Measurements from ENCODE around the gene CYP3A4.
"Not testable (repeated sequence)": the region's sequence is repeated elsewhere in the genome, so short reads cannot be mapped to it uniquely, and the experiment has no call there.

The CYP3A4 gene

DNA sequence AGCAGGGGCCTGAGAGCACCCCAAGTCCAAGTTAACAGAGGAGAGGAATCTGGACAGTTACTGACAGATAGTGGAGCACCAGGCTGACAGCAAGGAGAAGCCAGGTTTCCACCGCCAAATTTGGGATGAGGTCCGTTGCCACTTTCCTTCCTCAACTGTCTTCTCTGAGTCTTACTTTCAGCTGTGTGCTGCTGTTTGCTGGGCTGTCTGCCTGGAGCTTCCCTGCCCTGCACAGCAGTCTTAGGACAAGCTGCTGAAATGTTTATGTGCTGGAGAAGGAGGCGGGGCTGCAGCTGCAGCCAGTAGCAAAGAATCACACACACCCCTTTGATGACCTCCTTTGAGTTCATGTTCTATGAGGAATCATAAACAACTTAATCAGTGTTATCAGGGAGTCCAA is 31.6 kb downstream of the CYP3A4 start:
- no peak for DNase-seq (ENCODE audit: low read depth in 2 of 2)

DNA sequence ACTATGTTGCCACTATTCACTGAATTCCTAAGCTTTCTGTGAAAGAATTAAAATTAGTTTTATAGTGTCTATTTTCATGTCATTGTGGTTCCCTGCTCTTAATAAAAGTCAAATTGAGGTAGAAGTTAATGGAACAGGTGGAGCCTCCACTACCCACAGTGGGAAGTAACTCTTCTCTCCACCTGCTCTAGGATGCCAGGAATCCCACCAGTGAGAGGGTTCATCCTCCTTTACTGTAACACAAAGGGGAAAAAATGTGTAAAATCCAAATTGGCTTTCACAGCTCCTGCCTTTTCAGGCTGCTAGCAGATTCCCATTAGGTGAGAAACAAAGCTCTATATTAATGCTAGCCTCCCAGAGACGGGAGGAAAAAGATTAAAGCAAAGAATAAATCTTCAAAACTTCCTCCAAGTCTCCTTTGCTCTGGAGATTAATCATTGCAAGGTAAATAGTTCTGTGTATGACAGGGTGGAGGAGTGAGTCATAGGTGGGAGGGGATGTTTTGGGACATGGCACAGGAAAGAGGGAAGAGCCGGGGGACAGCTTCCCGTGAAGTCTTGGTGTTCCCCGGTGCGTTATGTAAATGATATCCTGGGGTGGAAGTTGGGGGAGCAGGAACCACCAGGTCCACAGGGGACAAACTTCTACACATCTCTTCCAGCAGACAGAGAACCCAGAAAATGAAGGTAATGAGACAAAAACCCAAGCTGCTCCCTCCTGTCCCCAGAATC is 32.5 kb downstream of the CYP3A4 start:
- not testable (repeated sequence) for DNase-seq (ENCODE audit: low read depth in 2 of 2)

DNA sequence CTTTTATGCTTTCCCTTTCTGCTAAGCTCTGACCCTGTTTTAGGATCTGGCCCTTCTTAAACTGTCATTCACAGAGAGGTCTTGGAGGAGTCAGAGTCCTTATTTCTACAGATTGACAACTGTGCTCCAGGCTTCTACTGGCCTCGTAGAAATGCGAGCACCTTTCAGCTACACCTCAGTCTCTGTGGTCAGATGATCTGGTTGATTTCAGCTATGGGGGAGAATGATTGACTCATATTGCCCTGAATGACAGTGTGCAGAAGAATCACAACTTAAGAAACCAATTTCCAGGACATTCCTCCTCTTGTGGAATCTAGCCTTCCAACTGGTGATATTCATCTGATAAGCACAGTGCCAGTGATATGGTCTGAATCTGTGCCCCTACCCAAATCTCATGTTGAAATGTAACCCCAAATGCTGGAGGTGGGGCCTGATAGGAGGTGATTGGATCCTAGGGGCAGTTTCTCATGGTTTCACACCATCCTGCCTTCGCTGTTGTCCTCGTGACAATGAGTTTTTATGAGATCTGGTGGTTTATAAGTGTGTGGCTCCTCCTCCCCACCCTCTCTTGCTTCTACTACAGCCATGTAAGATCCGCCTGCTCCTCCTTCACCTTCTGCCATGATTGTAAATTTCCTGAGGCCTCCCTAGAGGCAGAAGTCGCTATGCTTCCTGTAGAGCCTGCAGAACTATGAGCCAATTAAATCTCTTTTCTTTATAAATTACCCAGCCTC is 35.0 kb downstream of the CYP3A4 start:
- no peak for DNase-seq (ENCODE audit: low read depth in 2 of 2)

DNA sequence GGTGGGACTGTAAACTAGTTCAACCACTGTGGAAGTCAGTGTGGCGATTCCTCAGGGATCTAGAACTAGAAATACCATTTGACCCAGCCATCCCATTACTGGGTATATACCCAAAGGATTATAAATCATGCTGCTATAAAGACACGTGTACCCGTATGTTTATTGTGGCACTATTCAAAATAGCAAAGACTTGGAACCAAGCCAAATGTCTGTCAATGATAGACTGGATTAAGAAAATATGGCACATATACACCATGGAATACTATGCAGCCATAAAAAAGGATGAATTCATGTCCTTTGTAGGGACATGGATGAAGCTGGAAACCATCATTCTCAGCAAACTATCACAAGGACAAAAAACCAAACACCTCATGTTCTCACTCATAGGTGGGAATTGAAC is 37.1 kb downstream of the CYP3A4 start:
- not testable (repeated sequence) for DNase-seq (ENCODE audit: low read depth in 2 of 2)

DNA sequence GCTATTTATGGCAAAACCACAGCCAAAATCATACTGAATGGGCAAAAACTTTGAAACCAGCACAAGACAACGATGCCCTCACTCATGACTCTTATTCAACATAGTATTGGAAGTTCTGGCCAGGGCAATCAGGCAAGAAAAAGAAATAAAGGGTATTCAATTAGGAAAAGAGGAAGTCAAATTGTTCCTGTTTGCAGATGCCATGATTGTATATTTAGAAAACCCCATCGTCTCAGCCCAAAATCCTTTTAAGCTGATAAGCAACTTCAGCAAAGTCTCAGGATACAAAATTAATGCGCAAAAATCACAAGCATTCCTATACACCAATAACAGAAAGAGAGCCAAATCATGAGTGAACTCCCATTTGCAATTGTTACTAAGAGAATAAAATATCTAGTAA is 38.6 kb downstream of the CYP3A4 start:
- not testable (repeated sequence) for DNase-seq (ENCODE audit: low read depth in 2 of 2)

DNA sequence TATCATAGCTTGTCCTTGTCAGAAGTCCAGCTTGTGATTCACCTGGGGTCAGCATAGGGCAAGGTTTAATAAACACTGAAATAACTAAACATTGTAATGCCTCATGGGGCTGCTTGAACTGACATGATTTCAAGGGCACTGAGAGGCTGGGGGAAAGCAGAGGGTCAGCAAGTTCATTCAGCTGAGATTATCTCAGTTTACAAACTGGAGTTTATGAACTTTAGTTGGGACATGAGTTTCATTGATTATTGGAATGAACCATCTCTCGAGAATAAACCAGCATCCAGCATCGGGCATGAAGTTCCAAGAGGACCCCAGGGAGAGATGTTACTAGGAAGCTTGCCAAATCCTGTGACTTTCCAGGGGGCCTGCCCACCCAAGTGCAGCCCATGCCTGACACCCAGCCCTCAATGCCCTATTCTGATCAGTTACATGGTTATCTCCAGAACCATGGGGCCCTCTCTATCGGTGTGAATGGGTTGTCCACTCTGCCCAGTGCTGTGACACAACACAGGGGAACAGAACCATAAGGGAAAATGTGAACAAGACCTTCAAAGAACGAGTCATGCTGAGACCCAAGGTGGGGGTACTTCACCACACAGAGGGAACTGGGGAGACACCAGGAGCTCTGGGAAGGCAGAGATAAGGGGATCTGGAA is 41.1 kb downstream of the CYP3A4 start:
- no peak for DNase-seq (ENCODE audit: low read depth in 2 of 2)

DNA sequence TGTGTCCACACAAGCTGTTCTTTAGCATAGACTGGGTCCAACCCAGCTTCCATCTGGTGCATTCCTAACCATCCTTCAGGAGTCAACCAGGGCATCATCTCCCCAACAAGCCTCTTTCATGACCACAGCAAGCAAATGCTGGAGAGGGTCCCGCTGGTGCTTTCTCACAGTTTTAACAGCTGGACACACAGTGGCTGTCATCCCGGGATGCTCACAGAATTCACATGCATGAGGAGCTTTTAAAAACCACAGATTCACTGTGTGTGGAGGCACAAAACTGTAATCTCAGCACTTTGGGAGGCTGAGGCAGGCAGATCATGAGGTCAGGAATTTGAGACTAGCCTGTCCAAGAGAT is 42.6 kb downstream of the CYP3A4 start:
- DNase-seq (ENCODE audit: low read depth in 2 of 2) = no peak

DNA sequence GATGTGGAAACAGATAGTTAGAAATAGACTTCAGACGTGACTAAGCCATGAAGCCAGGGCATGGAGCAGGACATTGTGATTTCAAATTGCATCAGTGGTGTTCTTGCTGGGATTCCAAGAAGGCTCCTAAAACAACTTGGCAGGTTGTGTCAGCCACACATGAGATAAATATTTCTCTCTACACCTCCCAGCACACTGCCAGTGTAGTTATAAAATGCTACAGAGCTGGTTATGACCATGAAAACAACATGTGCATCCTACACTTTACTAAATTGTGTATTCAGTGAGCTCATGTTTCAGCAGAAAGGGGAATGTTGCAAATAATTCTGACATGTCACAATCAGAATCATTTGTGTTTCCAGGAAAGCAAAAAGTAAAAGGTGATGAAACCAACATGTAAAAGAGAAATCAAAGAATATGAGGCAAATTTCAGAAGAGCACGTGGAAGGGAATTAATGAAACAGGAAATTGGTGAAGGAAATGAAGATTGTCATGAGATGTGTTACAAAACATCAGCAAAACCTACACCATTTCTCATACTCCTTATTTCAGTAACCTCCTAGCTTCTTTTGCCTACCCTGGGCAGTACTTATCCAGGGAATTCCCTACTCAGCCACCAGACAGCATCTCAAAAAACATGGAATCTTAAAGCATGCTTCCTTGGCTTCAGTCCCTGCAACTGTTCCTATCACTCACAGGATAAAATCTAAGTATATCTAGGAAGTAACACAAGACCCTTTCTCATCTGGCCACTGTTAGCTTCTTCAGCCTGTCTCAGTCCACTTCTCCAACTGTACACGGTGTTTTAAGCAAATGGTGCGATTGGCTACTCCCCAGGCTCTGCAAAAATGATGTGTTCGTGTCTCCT is 43.2 kb downstream of the CYP3A4 start:
- DNase-seq (ENCODE audit: low read depth in 2 of 2) = no peak

DNA sequence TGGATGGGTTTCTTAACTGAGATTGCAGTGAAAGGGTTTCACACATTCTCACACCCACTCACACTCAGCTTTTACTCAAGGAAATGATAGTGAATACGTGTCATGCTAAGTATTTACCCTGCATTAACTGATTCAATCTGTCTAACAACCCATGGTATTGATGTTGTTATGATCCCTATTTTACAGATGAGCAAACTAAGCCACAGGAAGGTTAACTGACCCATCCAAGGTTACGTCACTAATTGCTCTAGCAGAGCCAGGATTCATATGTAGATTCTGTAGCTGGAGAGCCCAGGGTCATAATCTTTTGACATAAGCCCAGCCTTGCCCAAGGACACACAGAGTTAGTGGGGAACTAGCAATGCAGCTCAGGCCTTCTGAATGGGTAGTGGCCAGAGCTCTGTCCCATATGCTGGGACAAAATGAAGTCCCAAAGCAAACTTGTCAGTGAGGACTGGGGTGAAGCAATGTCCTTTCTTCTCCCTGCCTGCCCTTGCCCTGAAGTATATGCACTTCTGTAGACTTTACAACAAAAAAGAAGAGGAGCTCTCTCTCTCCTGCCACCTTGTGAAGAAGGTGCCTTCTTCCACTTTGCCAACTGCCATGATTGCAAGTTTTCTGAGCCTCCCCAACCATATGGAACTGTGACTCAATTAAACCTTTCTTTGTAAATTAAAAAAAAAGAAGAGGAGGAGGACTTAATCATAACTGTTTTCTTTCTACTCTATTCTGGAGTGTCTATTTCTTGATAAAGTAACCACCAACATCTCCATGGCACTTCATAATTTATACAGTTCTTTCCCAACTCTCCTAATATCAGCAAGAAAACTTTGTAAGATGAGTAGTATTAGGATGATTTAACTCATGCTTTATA is 44.0 kb downstream of the CYP3A4 start:
- no peak for DNase-seq (ENCODE audit: low read depth in 2 of 2)

DNA sequence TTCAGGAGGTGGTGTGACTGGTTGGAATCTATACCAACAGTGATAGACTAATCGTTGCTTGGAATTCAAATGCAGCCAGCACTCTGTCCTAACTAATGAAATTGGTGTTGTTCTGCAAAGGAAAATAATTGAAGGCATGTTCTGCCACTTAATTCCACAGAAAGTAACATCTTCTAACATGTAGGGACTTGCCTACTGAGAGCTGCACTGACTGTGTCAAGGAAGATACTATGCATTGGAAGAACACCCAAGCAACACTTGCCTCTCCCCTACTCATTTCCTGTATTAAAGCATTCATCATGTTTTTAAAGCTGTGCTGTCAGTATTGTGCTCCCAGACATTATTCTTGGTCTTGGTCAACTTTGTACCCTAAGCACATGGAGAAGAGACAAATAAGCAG is 46.3 kb downstream of the CYP3A4 start:
- DNase-seq (ENCODE audit: low read depth in 2 of 2) = no peak

DNA sequence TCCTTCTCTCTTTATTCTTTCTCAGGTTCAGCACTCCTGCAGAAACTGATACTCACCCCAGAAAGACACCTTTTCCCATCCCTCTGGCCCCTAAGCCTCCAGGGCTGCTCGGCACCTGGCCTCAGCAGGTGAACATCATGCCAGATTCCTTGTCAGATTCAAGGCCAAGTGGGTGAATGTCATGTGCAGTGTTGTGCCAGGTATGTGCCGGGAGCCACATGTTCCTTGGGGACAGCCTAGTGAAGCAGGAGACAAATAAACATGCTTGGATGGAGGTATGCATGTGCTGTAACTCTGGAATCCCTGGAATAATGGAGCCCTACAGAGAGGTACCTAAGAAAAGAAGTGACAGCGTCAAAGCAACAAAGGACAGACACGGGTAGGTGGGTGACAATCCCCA is 47.3 kb downstream of the CYP3A4 start:
- DNase-seq (ENCODE audit: low read depth in 2 of 2) = not testable (repeated sequence)

DNA sequence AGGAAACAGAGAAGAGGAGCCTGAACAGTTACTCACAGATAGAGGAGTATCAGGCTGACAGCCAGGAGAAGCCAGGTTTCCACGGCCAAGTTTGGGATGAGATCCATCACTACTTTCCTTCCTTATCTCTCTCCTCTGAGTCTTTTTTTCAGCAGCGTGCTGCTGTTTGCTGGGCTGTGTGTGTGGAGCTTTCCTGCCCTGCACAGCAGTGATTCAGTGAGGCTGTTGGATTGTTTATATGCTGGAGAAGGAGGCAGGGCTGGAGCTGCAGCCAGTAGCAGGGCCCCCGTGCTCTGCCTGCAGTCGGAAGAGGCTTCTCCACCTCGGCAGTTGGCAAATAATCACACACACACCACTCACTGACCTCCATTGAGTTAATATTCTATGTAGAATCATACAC is 49.0 kb downstream of the CYP3A4 start, which contains the start of gene CYP3A7:
CYP3A7 (minus strand) TSS at position 210 of the 400 bp plus-strand sequence; CDS start at position 107, 103 bp downstream.
- no peak for DNase-seq (ENCODE audit: low read depth in 2 of 2)

DNA sequence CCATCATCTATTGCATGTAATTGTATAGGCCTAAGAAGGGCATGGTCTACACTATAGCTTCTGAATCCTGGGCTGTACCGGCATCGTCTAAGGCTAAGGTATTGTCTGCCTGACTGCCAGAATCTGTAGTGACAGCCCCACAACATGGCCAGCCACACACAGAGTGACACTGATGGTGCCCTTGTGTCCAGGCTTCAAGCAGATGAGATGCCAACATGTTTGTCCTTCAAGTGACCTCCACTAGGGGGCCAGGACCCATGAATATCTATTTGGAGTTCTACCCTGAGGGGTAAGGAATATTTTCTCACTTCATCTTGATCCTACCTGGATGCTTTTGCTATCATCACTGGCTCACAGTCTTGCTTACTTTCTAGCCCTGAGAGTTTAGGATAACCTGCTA is 50.5 kb downstream of the CYP3A4 start:
- no peak for DNase-seq (ENCODE audit: low read depth in 2 of 2)

DNA sequence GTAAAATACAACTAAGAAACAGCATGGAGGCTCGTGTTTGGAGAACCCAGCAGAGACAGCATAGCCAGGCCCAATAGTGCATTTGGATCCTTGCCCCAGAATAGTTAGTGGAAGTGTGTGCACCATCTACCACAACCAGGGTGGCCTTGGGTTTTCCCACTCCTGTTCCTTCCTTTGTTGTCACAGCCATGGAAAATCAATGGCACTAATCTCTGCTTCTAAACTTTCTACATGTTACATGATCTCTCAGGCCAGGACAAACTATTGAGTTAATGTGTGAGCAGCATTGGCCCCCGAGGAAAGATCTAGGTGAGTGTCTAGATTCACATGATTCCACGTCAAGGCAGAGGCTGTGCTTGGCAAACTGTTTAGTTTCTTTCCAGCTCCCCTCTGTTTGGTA is 51.0 kb downstream of the CYP3A4 start:
- no peak for DNase-seq (ENCODE audit: low read depth in 2 of 2)

DNA sequence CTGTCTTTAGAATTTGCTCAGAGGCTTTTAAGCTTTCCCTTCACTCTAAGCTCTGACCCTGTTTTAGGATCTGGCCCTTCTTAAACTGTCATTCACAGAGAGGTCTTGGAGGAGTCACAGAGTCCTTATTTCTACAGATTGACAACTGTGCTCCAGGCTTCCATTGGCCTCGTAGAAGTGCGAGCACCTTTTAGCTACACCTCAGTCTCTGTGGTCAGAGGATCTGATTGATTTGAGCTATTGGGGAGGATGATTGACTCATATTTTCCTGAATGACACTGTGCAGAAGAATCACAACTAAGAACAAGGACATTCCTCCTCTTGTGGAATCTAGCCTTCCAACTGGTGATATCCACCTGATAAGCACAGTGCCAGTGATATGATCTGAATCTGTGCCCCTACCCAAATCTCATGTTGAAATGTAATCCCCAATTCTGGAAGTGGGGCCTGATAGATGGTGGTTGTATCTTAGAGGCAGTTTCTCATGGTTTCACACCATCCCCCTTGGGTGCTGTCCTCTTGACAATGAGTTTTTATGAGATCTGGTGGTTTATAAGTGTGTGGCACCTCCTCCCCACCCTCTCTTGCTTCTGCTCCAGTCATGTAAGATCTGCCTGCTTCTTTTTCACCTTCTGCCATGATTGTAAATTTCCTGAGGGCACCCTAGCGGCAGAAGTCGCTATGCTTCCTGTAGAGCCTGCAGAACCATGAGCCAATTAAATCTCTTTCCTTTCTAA is 52.2 kb downstream of the CYP3A4 start:
- DNase-seq (ENCODE audit: low read depth in 2 of 2) = no peak

DNA sequence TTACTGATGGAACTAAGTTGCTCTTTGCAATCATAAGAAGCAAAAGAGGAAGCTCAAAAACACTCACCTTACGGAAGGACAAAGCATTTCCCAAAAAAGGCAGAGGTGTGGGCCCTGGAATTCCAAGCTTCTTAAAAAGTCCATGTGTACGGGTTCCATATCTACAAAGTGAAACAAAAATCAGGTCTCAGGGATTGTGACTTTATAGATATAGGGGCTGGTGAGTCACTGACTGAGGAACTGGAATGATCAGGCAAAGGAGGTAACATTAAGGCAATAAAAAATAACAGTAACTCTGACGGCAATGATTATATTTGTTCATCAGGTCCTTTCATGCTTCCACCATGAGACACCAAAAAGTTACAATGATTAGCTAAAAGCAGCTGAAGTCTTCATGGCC is 53.0 kb downstream of the CYP3A4 start:
- no peak for DNase-seq (ENCODE audit: low read depth in 2 of 2)

DNA sequence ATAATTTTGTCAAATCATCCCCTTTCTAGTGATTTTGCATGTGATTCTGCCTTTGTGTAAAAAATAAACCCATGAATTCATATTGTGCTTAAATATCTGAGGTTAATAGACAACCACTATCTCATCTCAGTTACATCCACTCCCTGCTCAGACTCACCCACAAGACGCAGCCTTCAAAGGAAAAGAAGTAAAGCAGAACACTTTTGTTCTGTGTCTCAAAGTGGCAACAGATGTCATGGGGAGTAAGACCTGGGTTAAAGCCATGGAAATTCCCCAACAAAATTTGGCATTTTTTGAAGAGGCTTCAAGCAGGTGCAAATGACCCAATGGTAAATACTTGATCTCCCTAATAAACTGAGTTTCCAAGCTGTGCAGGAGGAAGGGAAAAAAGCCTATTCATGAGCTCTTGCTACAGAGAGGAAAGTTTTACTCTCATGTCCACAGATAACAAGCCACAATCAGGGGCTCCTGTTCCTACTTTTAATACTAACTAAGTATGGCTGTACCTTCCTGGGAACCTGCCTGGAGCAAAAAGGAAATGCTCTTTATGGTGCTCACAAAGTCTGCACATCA is 53.7 kb downstream of the CYP3A4 start:
- DNase-seq (ENCODE audit: low read depth in 2 of 2) = no peak

DNA sequence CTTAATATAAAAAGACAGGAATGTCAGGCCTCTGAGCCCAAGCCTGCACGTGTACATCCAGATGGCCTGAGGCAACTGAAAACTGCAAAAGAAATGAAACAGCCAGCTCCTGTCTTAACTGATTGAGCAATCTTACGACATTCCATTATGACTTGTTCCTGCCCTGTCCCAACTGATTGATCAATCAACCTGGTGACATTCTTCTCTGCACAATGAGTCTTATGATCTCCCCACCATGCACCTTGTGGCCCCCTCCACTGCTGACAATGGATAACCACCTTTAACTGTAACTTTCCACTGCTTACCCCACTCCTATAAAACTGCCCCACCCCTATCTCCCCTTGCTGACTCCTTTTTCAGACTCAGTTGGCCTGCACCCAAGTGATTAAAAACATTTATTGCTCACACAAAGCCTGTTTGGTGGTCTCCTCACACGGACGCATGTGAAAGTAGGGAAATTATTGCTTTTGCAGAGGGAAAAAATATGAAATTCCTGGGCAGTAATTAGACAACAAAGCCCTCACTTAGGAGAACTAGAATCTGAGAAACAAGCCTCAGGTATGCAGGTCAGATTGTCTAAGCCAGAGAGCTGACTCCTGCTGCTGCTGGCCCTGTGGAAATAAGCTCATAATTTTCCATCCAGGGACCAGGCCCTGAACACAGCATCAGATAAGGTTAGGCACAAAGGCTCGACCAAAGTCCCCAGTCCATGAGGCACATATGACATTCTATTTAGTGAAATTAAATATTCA is 54.3 kb downstream of the CYP3A4 start:
- DNase-seq (ENCODE audit: low read depth in 2 of 2) = no peak

DNA sequence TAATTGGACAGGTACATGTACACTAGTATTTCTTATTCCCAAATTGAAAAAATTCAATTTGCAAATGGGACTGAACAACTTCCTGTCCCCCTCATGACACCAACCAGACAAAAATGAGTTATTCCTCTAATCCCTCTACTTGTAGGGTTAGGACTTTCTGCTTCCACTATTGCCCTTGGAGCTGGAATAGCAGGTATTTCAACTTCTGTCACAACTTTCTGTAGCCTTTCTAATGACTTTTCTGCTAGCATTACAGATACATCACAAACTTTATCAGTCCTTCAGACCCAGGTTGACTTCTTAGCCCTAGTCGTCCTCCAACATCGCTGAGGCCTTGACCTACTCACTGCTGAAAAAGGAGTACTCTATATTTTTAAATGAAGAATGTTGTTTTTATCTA is 55.4 kb downstream of the CYP3A4 start:
- DNase-seq (ENCODE audit: low read depth in 2 of 2) = no peak

All from stimulated activated CD8-positive, alpha-beta memory T cell treated with anti-CD3 and anti-CD28 coated beads, Interleukin-15, amount 100 ng/mL, for 48 hours (primary cell).